ENCODE measurements around the gene CFAP99.

Gene CFAP99

DNA sequence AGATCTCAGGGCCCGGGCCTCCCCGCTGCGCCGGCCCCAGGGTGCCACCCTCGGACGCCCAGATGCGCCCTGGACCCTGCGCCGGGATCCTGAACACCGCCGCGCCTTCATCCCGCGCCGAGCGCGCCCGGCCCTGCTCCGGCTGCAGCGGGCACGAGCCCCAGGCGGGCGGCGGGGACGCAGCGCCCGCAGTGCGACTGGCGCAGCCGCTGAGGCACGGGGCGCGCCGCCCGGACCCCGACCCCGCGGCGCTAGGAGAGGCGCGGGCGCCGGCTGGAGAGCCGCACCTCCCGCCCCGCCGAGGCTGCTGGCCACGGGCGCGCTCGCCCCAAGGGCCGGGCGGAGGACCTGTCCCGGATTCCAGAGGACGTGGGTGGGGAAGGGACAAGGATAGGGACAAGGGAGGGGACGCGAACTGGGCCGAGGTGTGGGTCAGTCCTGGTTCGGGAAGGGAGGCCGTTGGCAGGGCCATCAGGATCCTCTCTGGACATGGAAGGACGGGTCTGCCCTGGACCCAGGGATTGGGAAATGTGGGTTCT lies 1.5 kb upstream of the CFAP99 start:
- Mint-ChIP-seq H3K4me1 (peaks cover 56% of the 10 kb centered on the region), H3K27ac (ENCODE audit: low read depth) (peak overlapping the region; percentile 85), H3K4me3 (peak overlapping the region; percentile 86), H3K9me3 (no peaks in the 10 kb centered on the region), H3K27me3 (no peaks in the 10 kb centered on the region), H3K36me3 (ENCODE audit: insufficient read depth) (peaks cover 33% of the 10 kb centered on the region)
- DNase-seq (ENCODE audit: low spot score in 2 of 2) (no peak), ATAC-seq (replicated peaks; ENCODE audit: extremely low read depth, poor library complexity, severe bottlenecking) (no peak)

DNA sequence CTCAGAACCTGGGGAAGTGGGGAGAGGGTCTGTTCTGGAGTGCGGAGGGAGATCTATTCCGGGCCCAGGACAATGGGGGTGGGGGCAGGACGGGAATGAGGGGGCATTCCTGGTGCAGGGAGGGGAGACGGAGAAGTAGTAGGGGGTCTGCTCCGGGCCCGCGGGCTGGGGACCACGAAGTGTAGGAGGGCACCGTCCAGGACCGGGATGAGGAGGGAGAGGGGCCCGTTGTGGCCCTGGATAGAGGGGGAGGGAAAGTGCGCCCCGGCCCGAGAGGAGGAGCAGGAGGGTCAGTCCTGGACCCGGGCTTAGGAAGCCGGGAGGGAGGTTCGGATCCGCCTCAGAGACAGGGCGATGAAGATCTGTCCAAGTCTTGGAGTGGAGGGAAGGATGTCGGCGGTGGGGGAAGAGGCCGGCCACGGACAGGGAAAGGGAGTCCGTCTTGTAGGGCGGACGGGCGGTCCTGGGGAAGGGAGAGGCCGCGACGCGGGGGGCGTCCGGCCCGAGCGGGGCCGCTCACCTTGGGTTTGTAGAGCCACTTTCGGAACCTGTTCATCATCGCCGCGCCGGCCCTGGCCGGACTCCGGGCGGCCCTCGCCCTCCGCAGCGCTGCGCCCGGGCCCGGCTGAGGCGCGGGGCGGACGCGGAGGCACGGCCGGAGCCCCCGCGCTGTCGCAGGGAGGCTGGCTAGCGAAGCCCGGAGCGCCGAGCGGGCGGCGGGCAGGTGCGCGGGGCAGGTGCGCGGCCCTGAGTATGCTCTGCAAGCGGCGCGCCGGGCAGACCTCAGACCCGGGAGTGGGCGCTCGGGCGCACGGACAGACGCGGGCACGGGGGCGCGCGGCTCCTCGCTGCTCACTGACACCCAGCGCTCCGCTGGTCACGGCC lies 748 bp upstream of the CFAP99 start, which contains the start of gene ZFYVE28:
Gene ZFYVE28 (minus strand): TSS at position 881 of the 885 bp plus-strand sequence. CDS start 322 bp downstream, at position 559.
- H3K27me3 Mint-ChIP-seq, result no peaks in the 10 kb centered on the region
- DNase-seq (ENCODE audit: low spot score in 2 of 2) (no peak), ATAC-seq (replicated peaks; ENCODE audit: extremely low read depth, poor library complexity, severe bottlenecking) (no peak)
- H3K9me3 Mint-ChIP-seq, result no peaks in the 10 kb centered on the region
- H3K4me3 Mint-ChIP-seq, result peak within 1 kb of the TSS; percentile 86
- H3K36me3 Mint-ChIP-seq (ENCODE audit: insufficient read depth), result peaks cover 28% of the 10 kb centered on the region
- peak within 1 kb of the TSS; percentile 96 for H3K27ac Mint-ChIP-seq (ENCODE audit: low read depth)
- peaks cover 49% of the 10 kb centered on the region for H3K4me1 Mint-ChIP-seq

- no peak for DNase-seq (ENCODE audit: low spot score in 2 of 2)
- H3K36me3 Mint-ChIP-seq (ENCODE audit: insufficient read depth), result peaks cover 17% of the 10 kb centered on the region
- H3K4me1 Mint-ChIP-seq, result peaks cover 31% of the 10 kb centered on the region
- no peak for ATAC-seq (replicated peaks; ENCODE audit: extremely low read depth, poor library complexity, severe bottlenecking)
- H3K27me3 Mint-ChIP-seq, result no peaks in the 10 kb centered on the region
- peak overlapping the region; percentile 80 for H3K4me3 Mint-ChIP-seq
- peak overlapping the region; percentile 96 for H3K27ac Mint-ChIP-seq (ENCODE audit: low read depth)
- H3K9me3 Mint-ChIP-seq, result no peaks in the 10 kb centered on the region
These were observed 1.1 kb downstream of the CFAP99 start for GRCh38 chr4:2419814-2420213.

DNA sequence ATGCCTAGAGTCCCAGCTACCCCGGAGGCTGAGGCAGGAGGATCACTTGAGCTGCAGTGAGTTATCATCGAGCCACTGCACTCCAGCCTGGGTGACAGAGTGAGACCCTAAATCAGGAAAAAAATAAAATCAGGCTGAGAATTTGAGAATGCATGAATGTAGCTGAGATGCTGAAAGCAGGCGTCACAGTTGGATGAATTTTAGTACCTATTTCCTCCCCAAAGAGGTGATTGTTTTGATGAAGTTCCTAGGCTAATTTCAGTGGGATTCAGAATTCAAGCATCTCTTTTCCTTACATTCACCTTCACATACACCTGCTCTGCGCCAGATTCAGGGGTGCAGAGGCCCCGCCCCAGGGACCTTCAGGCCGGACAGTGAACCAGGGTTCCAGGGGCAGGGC lies 3.2 kb downstream of the CFAP99 start:
- Mint-ChIP-seq H3K36me3 (ENCODE audit: insufficient read depth) (peaks cover 9% of the 10 kb centered on the region), H3K9me3 (no peaks in the 10 kb centered on the region), H3K27ac (ENCODE audit: low read depth) (no peak overlapping the region), H3K4me3 (no peak overlapping the region), H3K4me1 (peaks cover 17% of the 10 kb centered on the region), H3K27me3 (no peaks in the 10 kb centered on the region)
- ATAC-seq (replicated peaks; ENCODE audit: extremely low read depth, poor library complexity, severe bottlenecking), result no peak
- DNase-seq (ENCODE audit: low spot score in 2 of 2), result no peak

- peaks cover 17% of the 10 kb centered on the region for H3K4me1 Mint-ChIP-seq
- no peak overlapping the region for H3K27ac Mint-ChIP-seq (ENCODE audit: low read depth)
- ATAC-seq (replicated peaks; ENCODE audit: extremely low read depth, poor library complexity, severe bottlenecking) (no peak), DNase-seq (ENCODE audit: low spot score in 2 of 2) (no peak)
- no peaks in the 10 kb centered on the region for H3K9me3 Mint-ChIP-seq
- H3K36me3 Mint-ChIP-seq (ENCODE audit: insufficient read depth), result peaks cover 9% of the 10 kb centered on the region
- H3K4me3 Mint-ChIP-seq, result no peak overlapping the region
- no peaks in the 10 kb centered on the region for H3K27me3 Mint-ChIP-seq
These were observed 4.3 kb downstream of the CFAP99 start for GRCh38 chr4:2423066-2423465.

DNA sequence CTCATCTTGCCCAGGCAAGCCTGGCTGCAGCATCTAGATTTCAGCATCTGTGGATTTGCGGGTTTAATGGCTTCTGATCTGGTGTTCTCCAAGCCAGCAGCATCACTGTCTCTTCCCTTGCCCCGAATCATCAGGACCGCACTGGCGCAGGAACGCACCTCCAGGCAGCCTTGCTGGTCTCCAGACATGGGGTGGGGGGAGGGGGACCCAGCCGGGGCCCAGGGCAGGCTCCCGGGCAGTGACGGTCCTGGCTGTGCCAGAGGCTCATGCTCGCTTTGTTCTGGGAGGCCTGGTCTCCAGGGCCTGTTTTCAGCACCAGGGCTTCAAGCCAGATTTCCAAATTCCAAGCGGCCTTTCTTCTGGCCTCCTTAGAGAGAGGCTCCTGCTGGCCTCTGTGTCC lies 4.9 kb downstream of the CFAP99 start:
- ATAC-seq (replicated peaks; ENCODE audit: extremely low read depth, poor library complexity, severe bottlenecking) (no peak), DNase-seq (ENCODE audit: low spot score in 2 of 2) (no peak)
- Mint-ChIP-seq H3K4me3 (no peak overlapping the region), H3K9me3 (no peaks in the 10 kb centered on the region), H3K36me3 (ENCODE audit: insufficient read depth) (peaks cover 8% of the 10 kb centered on the region), H3K4me1 (peaks cover 18% of the 10 kb centered on the region), H3K27ac (ENCODE audit: low read depth) (no peak overlapping the region), H3K27me3 (peaks cover 4% of the 10 kb centered on the region)

GRCh38 chr4:2424581-2424980 lies 5.8 kb downstream of the CFAP99 start:
- no peak overlapping the region for H3K4me3 Mint-ChIP-seq
- ATAC-seq (replicated peaks; ENCODE audit: extremely low read depth, poor library complexity, severe bottlenecking), result no peak
- H3K27me3 Mint-ChIP-seq, result peaks cover 11% of the 10 kb centered on the region
- no peak overlapping the region for H3K27ac Mint-ChIP-seq (ENCODE audit: low read depth)
- no peaks in the 10 kb centered on the region for H3K9me3 Mint-ChIP-seq
- peaks cover 4% of the 10 kb centered on the region for H3K36me3 Mint-ChIP-seq (ENCODE audit: insufficient read depth)
- peaks cover 15% of the 10 kb centered on the region for H3K4me1 Mint-ChIP-seq
- no peak for DNase-seq (ENCODE audit: low spot score in 2 of 2)

- peaks cover 6% of the 10 kb centered on the region for H3K4me1 Mint-ChIP-seq
- H3K36me3 Mint-ChIP-seq (ENCODE audit: insufficient read depth), result peaks cover 2% of the 10 kb centered on the region
- H3K4me3 Mint-ChIP-seq, result no peak overlapping the region
- H3K27me3 Mint-ChIP-seq, result peaks cover 11% of the 10 kb centered on the region
- DNase-seq (ENCODE audit: low spot score in 2 of 2) (no peak), ATAC-seq (replicated peaks; ENCODE audit: extremely low read depth, poor library complexity, severe bottlenecking) (no peak)
- no peak overlapping the region for H3K27ac Mint-ChIP-seq (ENCODE audit: low read depth)
- no peaks in the 10 kb centered on the region for H3K9me3 Mint-ChIP-seq
These were observed 6.8 kb downstream of the CFAP99 start for GRCh38 chr4:2425386-2426068.

GRCh38 chr4:2426069-2426397 lies 7.3 kb downstream of the CFAP99 start:
- Mint-ChIP-seq H3K4me3 (no peak overlapping the region), H3K27me3 (peaks cover 11% of the 10 kb centered on the region), H3K27ac (ENCODE audit: low read depth) (no peak overlapping the region), H3K9me3 (no peaks in the 10 kb centered on the region), H3K4me1 (peaks cover 6% of the 10 kb centered on the region), H3K36me3 (ENCODE audit: insufficient read depth) (peaks cover 2% of the 10 kb centered on the region)
- ATAC-seq (replicated peaks; ENCODE audit: extremely low read depth, poor library complexity, severe bottlenecking) (no peak), DNase-seq (ENCODE audit: low spot score in 2 of 2) (no peak)

DNA sequence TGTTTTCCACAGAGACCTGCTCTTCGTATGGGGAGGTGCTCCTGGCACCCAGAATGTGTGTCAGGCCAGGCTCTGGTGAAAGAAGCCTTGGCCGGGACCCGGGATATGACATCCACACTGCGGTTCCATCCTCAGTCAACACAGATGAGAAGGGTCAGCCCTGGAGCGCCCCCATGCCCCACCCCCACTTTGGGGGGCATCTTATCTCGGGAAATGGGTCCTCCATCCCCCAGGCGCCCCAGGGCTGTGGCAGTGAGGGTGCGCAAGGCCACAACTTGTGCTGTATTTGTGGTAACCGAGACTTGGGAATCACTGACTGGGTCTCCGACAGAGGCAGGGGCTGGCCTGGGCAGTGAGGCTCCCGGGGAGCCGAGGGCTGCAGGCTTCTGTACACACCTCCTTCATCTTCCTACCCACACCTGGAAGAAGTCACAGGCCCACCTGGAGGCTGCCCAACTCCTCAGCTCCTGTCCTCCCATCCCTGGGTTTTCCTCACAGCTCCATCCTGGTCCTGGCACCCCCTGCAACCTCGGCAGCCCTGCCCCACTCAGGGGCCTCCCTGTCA lies 8.0 kb downstream of the CFAP99 start:
- Mint-ChIP-seq H3K27me3 (peaks cover 11% of the 10 kb centered on the region), H3K4me3 (no peak overlapping the region), H3K9me3 (no peaks in the 10 kb centered on the region), H3K4me1 (peaks cover 6% of the 10 kb centered on the region), H3K27ac (ENCODE audit: low read depth) (no peak overlapping the region), H3K36me3 (ENCODE audit: insufficient read depth) (peaks cover 2% of the 10 kb centered on the region)
- no peak for ATAC-seq (replicated peaks; ENCODE audit: extremely low read depth, poor library complexity, severe bottlenecking)
- no peak for DNase-seq (ENCODE audit: low spot score in 2 of 2)

GRCh38 chr4:2427383-2428334 lies 8.9 kb downstream of the CFAP99 start:
- H3K4me3 Mint-ChIP-seq, result no peak overlapping the region
- DNase-seq (ENCODE audit: low spot score in 2 of 2) (no peak), ATAC-seq (replicated peaks; ENCODE audit: extremely low read depth, poor library complexity, severe bottlenecking) (no peak)
- no peak overlapping the region for H3K27ac Mint-ChIP-seq (ENCODE audit: low read depth)
- H3K9me3 Mint-ChIP-seq, result no peaks in the 10 kb centered on the region
- H3K36me3 Mint-ChIP-seq (ENCODE audit: insufficient read depth), result no peaks in the 10 kb centered on the region
- H3K4me1 Mint-ChIP-seq, result peaks cover 6% of the 10 kb centered on the region
- H3K27me3 Mint-ChIP-seq, result peaks cover 11% of the 10 kb centered on the region

Measured in central memory CD8-positive, alpha-beta T cell (primary cell).